ENCODE data around the gene CDK5.
"Not testable (repeated sequence)": the region's sequence is repeated elsewhere in the genome, so short reads cannot be mapped to it uniquely, and the experiment has no call there.

The CDK5 gene

DNA sequence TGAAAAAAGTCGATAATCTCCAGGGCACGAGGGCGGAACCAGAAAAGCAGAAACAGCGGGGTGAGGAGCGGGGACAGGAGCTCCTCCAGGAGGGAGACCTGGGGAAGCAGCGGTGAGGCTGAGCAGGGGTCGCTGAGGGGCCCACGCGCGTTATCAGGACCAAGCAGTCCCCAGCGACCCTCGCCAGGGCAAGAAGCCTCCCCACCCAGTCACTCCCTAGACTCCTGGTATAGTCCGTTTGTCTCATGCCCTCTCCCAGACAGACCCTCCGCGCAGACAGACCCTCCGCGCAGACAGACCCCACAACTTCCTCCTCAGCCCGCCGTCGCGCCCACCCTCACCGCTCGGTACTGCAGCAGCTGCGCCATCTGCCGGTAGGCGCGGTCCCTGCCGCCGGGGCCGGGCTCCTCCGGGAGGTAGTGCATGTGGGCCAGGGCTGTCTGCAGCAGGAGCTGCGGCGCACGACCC lies 39.7 kb downstream of the CDK5 start:
- Histone ChIP-seq H3K9me3 (no peaks in the 10 kb centered on the region), H3K4me3 (peak overlapping the region; percentile 23), H3K27me3 (ENCODE audit: low read depth) (no peaks in the 10 kb centered on the region), H3K36me3 (replicated peaks) (no peaks in the 10 kb centered on the region), H3K4me1 (peaks cover 13% of the 10 kb centered on the region)
- in situ Hi-C loops (cut with MboI; ENCODE audit: low sequenced_read_pairs), result no loop called here
- peak; percentile 63 to 93 for DNase-seq (ENCODE audit: low spot score in 2 of 2)

DNA sequence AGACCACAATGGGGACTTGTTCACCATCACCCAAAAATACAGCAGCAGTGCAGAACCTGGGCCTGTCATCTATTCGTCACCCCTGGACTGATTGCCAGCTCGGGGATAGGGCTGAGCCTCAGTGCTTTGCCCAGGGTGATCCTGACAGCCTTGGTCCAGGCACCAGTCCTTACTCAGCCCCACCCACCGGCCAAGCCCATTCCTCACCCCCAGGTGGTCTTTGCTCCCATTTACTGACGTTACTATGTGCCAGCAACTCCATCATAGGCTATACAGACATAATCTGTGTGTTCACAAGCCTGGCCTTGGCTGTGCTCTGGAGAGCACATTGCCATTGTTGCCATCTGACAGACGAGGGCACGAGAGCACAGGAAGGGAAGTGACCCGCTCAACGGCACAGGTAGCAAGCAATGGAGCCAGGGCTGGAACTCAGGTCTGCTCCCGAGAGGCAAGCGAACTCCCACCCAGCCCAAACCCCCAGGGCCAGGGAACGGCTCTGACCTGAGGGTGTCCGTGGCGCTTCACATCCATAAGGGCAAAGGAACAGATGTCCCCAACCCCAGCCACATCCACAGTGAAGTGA lies 40.2 kb downstream of the CDK5 start:
- no peaks in the 10 kb centered on the region for H3K36me3 ChIP-seq (replicated peaks)
- no peaks in the 10 kb centered on the region for H3K9me3 ChIP-seq
- no peak for DNase-seq (ENCODE audit: low spot score in 2 of 2)
- in situ Hi-C loops (cut with MboI; ENCODE audit: low sequenced_read_pairs), result no loop called here
- peak overlapping the region; percentile 23 for H3K4me3 ChIP-seq
- no peaks in the 10 kb centered on the region for H3K27me3 ChIP-seq (ENCODE audit: low read depth)
- peaks cover 13% of the 10 kb centered on the region for H3K4me1 ChIP-seq

DNA sequence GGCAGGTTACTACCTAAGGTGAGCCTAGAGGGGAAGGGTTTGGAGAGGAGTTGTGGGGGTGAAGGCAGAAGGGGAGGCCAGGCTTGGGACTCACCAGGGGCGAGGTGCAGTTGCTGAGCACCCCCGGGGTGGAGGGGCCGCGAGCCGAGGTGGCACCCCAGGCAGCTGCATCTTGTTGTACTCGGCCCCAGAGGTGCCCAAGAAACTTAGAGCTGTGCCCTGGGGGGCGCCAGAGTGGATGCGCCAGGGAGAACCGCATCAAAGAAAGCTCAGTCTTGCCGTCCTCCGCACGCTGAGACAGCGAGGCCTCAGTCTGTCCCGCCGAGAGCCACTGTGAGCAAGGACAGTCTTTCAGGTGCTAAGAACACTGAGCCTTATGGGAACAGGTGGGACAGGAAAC lies 40.8 kb downstream of the CDK5 start:
- Histone ChIP-seq H3K4me1 (peaks cover 13% of the 10 kb centered on the region), H3K27me3 (ENCODE audit: low read depth) (no peaks in the 10 kb centered on the region), H3K36me3 (replicated peaks) (no peaks in the 10 kb centered on the region), H3K9me3 (no peaks in the 10 kb centered on the region), H3K4me3 (0 out of 2 replicates have a peak overlapping the region, but pooled peaks have one; percentile 23)
- in situ Hi-C loops (cut with MboI; ENCODE audit: low sequenced_read_pairs), result no loop called here
- no peak for DNase-seq (ENCODE audit: low spot score in 2 of 2)

DNA sequence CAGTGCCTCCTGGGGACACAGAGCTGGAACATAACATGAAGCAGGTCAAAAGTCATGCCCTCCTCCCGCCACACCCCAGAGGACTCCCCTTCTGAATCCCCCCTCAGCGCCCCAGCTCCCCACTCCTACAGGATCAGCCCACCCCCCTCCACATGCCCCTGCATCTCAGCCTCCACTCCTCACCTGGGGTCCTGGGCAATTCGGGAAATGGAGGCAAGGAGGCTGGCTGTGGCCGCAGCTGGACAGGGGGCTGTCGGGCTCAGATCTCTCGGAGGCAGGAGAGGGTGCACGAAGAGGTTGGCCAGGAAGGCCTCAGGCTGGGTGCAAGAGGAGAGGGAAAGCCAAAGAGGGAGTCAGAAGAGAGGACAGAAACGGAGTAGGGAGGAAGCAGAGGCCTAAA lies 41.2 kb downstream of the CDK5 start:
- Histone ChIP-seq H3K9me3 (no peaks in the 10 kb centered on the region), H3K27me3 (ENCODE audit: low read depth) (no peaks in the 10 kb centered on the region), H3K36me3 (replicated peaks) (no peaks in the 10 kb centered on the region), H3K4me1 (peaks cover 13% of the 10 kb centered on the region), H3K4me3 (no peak overlapping the region)
- in situ Hi-C loops (cut with MboI; ENCODE audit: low sequenced_read_pairs), result no loop called here
- DNase-seq (ENCODE audit: low spot score in 2 of 2), result no peak

DNA sequence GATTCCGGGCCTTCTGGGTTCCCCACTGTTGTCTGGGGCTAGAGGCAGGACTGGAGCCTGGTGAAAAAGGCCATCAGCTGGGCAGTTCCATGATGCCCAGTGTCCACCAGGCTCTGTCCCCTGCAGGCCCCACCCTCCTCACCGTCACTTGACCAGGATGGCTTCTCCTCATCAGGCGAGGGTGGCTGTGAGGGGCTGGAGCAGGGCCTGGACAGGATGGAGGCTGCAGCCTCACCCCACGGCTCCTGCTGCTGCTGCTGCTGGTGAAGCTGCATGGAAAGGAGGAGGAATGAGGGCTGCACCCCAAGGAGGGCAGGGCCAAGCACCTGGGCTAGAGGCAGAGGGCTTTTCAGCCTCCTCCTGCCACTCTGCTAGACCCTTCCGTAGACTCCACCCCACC lies 41.7 kb downstream of the CDK5 start:
- no peaks in the 10 kb centered on the region for H3K27me3 ChIP-seq (ENCODE audit: low read depth)
- H3K36me3 ChIP-seq (replicated peaks), result no peaks in the 10 kb centered on the region
- in situ Hi-C loops (cut with MboI; ENCODE audit: low sequenced_read_pairs), result no loop called here
- DNase-seq (ENCODE audit: low spot score in 2 of 2), result no peak
- H3K9me3 ChIP-seq, result no peaks in the 10 kb centered on the region
- no peak overlapping the region for H3K4me3 ChIP-seq
- peaks cover 13% of the 10 kb centered on the region for H3K4me1 ChIP-seq

DNA sequence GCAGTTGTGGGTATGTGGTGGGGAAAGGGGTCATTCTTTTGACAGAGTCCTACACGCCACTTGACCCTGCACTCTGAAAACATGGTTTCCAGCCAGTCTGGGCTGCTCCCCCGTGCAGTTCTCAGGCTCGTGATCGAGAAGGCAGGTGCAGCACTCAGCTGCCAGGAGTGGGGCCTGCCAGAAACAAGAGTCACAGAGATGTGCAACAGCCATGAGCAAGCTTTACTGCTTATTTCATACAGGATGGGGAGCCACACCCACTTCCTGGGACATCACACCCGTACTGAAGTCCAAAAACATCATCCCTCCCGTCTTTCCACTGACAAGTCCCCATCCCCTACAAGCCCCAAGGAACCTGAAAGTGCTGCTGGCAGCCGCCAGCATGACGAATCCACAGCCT lies 42.7 kb downstream of the CDK5 start:
- Histone ChIP-seq H3K4me3 (no peak overlapping the region), H3K36me3 (replicated peaks) (no peaks in the 10 kb centered on the region)
- in situ Hi-C loops (cut with MboI; ENCODE audit: low sequenced_read_pairs), result no loop called here

DNA sequence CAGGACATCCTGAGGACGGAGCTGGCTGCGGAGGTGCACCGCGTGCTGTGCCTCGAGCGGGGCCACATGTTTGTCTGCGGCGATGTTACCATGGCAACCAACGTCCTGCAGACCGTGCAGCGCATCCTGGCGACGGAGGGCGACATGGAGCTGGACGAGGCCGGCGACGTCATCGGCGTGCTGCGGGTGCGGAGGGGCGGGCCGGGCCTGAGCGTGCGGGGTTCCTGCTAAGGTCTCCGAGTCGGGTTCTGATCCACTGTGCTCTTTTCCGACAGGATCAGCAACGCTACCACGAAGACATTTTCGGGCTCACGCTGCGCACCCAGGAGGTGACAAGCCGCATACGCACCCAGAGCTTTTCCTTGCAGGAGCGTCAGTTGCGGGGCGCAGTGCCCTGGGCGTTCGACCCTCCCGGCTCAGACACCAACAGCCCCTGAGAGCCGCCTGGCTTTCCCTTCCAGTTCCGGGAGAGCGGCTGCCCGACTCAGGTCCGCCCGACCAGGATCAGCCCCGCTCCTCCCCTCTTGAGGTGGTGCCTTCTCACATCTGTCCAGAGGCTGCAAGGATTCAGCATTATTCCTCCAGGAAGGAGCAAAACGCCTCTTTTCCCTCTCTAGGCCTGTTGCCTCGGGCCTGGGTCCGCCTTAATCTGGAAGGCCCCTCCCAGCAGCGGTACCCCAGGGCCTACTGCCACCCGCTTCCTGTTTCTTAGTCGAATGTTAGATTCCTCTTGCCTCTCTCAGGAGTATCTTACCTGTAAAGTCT lies 43.8 kb downstream of the CDK5 start:
- Histone ChIP-seq H3K4me3 (no peak overlapping the region), H3K9me3 (no peaks in the 10 kb centered on the region), H3K27me3 (ENCODE audit: low read depth) (no peaks in the 10 kb centered on the region), H3K36me3 (replicated peaks) (no peaks in the 10 kb centered on the region), H3K4me1 (peaks cover 8% of the 10 kb centered on the region)
- in situ Hi-C loops (cut with MboI; ENCODE audit: low sequenced_read_pairs), result no loop called here
- no peak for DNase-seq (ENCODE audit: low spot score in 2 of 2)

More for the DNA sequence above, 42.7 kb downstream of the CDK5 start:
- H3K4me1 ChIP-seq, result peaks cover 8% of the 10 kb centered on the region
- H3K9me3 ChIP-seq, result no peaks in the 10 kb centered on the region
- H3K27me3 ChIP-seq (ENCODE audit: low read depth), result no peaks in the 10 kb centered on the region
- DNase-seq (ENCODE audit: low spot score in 2 of 2), result no peak

DNA sequence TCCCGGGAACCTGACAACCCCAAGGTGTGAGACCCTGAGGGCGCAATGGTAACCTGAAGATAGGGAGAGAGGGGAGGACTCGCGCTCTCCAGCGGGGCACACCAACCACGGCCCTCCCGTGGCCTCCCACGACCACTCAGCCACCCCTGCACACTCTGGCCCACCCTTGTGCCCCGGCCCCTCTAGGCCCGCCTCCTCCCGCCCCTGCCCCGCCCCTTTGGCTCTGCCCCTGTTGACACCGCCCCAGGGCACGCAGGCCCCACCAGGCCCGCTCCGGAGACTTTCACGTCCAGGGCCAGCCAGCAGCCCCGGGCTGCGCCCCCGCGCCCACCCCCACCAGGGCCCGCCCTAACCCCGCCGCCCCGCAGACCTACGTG lies 44.4 kb downstream of the CDK5 start:
- in situ Hi-C loops (cut with MboI; ENCODE audit: low sequenced_read_pairs), result no loop called here
- H3K4me3 ChIP-seq, result no peak overlapping the region
- no peaks in the 10 kb centered on the region for H3K9me3 ChIP-seq
- H3K27me3 ChIP-seq (ENCODE audit: low read depth), result no peaks in the 10 kb centered on the region
- H3K36me3 ChIP-seq (replicated peaks), result no peaks in the 10 kb centered on the region
- no peak for DNase-seq (ENCODE audit: low spot score in 2 of 2)
- peaks cover 6% of the 10 kb centered on the region for H3K4me1 ChIP-seq

DNA sequence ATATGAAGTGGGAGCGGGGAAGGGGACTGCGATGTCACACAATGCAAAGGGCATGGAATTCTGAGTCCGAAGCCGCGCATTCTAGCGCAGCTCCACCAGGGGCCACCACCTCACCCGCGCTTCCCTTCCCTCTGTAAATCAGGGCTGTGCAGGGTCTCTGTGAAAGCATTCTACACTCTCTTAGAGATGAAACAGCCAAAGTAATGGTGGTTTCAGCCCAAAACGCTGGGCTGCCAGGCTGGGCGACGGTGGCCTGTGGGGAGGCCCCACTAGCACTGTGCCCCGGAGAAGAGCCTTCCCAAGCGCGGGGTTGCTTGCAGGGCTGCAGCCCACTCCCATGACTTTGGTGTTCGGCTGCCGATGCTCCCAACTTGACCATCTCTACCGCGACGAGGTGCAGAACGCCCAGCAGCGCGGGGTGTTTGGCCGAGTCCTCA lies 44.8 kb downstream of the CDK5 start:
- Histone ChIP-seq H3K9me3 (no peaks in the 10 kb centered on the region), H3K4me3 (no peak overlapping the region), H3K4me1 (peaks cover 2% of the 10 kb centered on the region), H3K27me3 (ENCODE audit: low read depth) (no peaks in the 10 kb centered on the region), H3K36me3 (replicated peaks) (no peaks in the 10 kb centered on the region)
- in situ Hi-C loops (cut with MboI; ENCODE audit: low sequenced_read_pairs), result no loop called here
- peak; percentile 40 to 70 for DNase-seq (ENCODE audit: low spot score in 2 of 2)

DNA sequence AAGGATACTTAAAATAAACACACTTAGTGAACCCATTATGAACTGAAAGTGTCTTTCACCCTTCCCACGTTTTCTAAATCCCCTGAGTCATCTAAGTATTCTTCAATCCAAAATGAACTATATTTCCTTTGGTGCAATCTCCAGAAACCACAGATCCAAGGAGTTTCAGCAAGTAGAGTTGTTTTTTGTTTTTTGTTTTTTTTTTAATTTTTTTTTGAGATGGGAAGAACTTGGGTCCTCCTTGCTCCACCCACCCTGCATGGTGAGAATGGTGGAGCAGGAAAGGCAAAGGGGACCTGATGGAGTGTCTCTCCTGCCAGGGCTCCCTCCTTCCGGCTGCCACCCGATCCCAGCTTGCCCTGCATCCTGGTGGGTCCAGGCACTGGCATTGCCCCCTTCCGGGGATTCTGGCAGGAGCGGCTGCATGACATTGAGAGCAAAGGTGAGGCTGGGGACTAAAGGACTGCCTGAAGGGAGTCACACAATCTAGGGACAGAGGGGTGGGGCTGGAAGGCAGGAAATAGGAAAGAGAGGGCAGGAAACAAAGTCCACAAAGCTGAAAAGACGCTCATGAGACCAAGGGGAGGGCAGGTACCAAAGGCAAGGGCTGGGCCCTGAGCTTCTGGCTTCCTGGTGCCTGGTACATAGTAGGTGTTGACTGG lies 45.5 kb downstream of the CDK5 start:
- Histone ChIP-seq H3K36me3 (replicated peaks) (no peaks in the 10 kb centered on the region), H3K4me3 (no peak overlapping the region), H3K9me3 (no peaks in the 10 kb centered on the region), H3K27me3 (ENCODE audit: low read depth) (no peaks in the 10 kb centered on the region), H3K4me1 (no peaks in the 10 kb centered on the region)
- DNase-seq (ENCODE audit: low spot score in 2 of 2), result no peak
- in situ Hi-C loops (cut with MboI; ENCODE audit: low sequenced_read_pairs), result no loop called here

DNA sequence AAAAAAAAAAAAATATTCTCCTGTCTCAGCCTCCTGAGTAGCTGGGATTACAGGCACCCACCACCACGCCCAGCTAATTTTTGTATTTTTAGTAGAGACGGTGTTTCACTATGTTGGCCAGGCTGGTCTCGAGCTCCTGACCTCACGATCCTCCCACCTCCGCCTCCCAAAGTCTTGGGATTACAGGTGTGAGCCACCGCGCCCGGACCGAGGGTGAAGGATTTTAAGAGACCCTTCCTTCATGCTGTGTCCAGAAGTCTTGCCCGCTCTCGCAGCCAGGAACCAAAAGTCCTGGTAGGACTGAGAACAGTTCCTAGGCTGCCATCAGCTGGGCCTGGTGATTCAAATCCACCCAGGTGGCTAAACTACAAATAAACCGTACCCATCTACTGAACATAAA lies 46.1 kb downstream of the CDK5 start:
- in situ Hi-C loops (cut with MboI; ENCODE audit: low sequenced_read_pairs); H3K4me3 ChIP-seq; H3K9me3 ChIP-seq; H3K36me3 ChIP-seq (replicated peaks); H3K27me3 ChIP-seq (ENCODE audit: low read depth); H3K4me1 ChIP-seq; DNase-seq (ENCODE audit: low spot score in 2 of 2): not testable (repeated sequence)

DNA sequence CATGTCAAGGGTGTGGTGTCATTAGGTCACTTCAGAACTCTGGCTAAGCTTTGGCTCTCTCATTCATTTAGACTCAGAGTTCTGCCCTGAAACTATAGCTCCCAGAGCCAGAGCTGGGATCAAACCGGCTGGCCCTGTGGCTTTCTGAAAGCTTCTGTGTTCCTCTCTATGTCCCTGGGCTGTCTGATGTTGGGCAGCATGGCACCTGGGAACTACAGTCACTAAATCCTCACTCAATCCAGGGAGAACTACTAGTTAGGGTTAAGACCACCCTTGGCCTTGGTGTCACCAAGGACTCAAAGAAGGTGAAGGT lies 46.6 kb downstream of the CDK5 start:
- no peaks in the 10 kb centered on the region for H3K36me3 ChIP-seq (replicated peaks)
- in situ Hi-C loops (cut with MboI; ENCODE audit: low sequenced_read_pairs), result no loop called here
- H3K4me1 ChIP-seq, result no peaks in the 10 kb centered on the region
- H3K4me3 ChIP-seq, result no peak overlapping the region
- H3K27me3 ChIP-seq (ENCODE audit: low read depth), result no peaks in the 10 kb centered on the region
- H3K9me3 ChIP-seq, result no peaks in the 10 kb centered on the region
- DNase-seq (ENCODE audit: low spot score in 2 of 2), result no peak

DNA sequence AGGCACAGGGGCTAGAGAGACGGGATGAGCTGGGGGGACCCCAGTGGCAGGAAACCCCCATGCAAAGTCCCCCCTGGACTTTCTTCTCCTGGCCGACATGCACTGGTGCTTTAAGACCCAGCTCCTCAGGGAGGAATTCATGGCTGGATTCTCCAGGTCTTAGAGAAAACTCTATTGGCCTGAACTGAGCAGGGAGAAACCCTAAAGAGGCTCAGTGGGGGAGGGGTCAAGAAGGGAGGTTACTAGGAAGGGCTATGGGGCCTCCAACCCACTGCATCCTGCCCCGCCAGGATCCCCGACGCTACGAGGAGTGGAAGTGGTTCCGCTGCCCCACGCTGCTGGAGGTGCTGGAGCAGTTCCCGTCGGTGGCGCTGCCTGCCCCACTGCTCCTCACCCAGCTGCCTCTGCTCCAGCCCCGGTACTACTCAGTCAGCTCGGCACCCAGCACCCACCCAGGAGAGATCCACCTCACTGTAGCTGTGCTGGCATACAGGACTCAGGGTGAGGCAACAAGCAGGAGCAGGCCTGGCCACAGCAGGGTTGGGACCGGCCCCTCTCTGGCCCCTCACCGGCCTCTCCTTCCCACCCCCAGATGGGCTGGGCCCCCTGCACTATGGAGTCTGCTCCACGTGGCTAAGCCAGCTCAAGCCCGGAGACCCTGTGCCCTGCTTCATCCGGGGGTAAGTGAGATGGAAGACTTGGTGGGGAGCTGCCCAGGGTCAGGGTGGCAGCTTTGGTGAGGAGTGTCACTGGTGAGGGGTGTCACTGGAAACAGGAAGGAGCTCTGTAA lies 47.2 kb downstream of the CDK5 start:
- DNase-seq (ENCODE audit: low spot score in 2 of 2), result no peak
- Histone ChIP-seq H3K4me1 (no peaks in the 10 kb centered on the region), H3K27me3 (ENCODE audit: low read depth) (no peaks in the 10 kb centered on the region), H3K9me3 (no peaks in the 10 kb centered on the region), H3K4me3 (no peak overlapping the region), H3K36me3 (replicated peaks) (no peaks in the 10 kb centered on the region)
- in situ Hi-C loops (cut with MboI; ENCODE audit: low sequenced_read_pairs), result no loop called here

DNA sequence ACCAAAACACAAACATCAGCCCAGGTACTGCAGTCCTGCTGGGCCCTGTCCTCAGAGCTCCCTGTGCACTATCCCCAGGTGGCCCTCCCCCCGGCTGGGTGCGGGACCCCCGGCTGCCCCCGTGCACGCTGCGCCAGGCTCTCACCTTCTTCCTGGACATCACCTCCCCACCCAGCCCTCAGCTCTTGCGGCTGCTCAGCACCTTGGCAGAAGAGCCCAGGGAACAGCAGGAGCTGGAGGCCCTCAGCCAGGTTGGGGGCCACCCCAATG lies 47.7 kb downstream of the CDK5 start:
- Histone ChIP-seq H3K36me3 (replicated peaks) (no peaks in the 10 kb centered on the region), H3K4me3 (no peak overlapping the region), H3K27me3 (ENCODE audit: low read depth) (no peaks in the 10 kb centered on the region), H3K4me1 (no peaks in the 10 kb centered on the region), H3K9me3 (no peaks in the 10 kb centered on the region)
- in situ Hi-C loops (cut with MboI; ENCODE audit: low sequenced_read_pairs), result no loop called here
- no peak for DNase-seq (ENCODE audit: low spot score in 2 of 2)
